ENCODE measurements around the gene SHKBP1.

SHKBP1 gene, protein sequence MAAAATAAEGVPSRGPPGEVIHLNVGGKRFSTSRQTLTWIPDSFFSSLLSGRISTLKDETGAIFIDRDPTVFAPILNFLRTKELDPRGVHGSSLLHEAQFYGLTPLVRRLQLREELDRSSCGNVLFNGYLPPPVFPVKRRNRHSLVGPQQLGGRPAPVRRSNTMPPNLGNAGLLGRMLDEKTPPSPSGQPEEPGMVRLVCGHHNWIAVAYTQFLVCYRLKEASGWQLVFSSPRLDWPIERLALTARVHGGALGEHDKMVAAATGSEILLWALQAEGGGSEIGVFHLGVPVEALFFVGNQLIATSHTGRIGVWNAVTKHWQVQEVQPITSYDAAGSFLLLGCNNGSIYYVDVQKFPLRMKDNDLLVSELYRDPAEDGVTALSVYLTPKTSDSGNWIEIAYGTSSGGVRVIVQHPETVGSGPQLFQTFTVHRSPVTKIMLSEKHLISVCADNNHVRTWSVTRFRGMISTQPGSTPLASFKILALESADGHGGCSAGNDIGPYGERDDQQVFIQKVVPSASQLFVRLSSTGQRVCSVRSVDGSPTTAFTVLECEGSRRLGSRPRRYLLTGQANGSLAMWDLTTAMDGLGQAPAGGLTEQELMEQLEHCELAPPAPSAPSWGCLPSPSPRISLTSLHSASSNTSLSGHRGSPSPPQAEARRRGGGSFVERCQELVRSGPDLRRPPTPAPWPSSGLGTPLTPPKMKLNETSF

DNA sequence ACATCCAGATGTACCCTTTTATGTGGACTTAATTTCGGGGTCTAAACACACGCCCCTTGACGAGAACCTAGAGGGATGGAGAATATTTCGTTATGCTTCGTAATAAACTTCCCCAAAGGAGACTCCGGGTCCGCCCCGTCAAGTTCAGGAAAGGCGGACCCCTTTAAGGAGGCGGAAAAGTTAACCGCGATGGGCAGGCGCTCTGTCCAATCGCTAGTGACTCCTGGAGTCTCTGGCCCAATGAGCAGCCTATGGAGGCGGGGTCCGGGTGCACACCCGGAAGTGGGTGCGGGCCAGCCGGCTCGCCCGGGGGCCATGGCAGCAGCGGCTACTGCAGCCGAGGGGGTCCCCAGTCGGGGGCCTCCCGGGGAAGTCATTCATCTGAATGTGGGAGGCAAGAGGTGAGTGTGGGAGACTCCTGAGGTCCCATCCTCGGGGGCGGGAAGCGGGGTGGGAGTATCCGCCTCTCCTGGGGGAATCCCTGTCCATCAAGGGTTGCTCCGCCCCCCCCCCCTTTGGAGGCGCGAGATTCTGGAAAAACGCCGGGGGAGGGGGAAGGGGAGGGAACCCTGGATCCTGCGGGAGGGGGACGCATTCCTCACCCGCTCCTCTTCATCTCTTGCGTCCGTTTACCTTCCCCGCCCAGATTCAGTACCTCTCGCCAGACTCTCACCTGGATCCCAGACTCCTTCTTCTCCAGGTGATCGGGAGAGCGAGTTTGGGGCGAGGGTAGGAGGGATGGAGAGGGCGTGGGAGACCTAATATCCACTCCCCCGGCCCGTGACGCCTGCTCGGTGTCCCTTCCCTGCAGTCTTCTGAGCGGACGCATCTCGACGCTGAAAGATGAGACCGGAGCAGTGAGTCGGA is at the start of gene SHKBP1:
Gene SHKBP1, plus strand, starts transcription at position 289 of the 867 bp plus-strand sequence. Its CDS starts 27 bp downstream, at position 316.
- peak; percentile 98 for DNase-seq (ENCODE audit: low spot score)
- TF ChIP-seq, protein P1, sequence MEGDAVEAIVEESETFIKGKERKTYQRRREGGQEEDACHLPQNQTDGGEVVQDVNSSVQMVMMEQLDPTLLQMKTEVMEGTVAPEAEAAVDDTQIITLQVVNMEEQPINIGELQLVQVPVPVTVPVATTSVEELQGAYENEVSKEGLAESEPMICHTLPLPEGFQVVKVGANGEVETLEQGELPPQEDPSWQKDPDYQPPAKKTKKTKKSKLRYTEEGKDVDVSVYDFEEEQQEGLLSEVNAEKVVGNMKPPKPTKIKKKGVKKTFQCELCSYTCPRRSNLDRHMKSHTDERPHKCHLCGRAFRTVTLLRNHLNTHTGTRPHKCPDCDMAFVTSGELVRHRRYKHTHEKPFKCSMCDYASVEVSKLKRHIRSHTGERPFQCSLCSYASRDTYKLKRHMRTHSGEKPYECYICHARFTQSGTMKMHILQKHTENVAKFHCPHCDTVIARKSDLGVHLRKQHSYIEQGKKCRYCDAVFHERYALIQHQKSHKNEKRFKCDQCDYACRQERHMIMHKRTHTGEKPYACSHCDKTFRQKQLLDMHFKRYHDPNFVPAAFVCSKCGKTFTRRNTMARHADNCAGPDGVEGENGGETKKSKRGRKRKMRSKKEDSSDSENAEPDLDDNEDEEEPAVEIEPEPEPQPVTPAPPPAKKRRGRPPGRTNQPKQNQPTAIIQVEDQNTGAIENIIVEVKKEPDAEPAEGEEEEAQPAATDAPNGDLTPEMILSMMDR (IDR thresholded peaks at IDR 0.05; ENCODE audit: extremely low read depth, missing control alignments) = no peak

DNA sequence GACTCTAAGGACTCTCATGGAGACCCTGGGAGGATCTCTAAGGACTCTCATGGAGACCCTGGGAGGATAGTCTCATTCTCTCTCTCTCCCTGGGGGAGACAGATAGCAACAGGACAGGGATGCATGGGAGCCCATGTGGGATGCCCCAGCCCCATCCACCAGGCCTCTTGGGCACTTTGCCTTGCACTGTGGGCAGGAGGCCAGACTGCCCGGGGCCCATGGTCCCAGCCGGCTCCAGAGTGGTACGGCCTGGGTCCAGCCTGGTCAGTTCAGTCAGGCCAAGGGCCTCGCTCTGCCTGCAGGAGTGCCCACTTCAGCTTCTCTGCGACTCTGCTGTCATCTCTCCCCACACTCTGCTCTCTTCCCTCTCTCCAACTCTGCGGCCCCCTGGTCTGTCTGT is 48.6 kb upstream of the SHKBP1 start:
- TF ChIP-seq, protein P1 (IDR thresholded peaks at IDR 0.05; ENCODE audit: extremely low read depth, missing control alignments) = no peak

DNA sequence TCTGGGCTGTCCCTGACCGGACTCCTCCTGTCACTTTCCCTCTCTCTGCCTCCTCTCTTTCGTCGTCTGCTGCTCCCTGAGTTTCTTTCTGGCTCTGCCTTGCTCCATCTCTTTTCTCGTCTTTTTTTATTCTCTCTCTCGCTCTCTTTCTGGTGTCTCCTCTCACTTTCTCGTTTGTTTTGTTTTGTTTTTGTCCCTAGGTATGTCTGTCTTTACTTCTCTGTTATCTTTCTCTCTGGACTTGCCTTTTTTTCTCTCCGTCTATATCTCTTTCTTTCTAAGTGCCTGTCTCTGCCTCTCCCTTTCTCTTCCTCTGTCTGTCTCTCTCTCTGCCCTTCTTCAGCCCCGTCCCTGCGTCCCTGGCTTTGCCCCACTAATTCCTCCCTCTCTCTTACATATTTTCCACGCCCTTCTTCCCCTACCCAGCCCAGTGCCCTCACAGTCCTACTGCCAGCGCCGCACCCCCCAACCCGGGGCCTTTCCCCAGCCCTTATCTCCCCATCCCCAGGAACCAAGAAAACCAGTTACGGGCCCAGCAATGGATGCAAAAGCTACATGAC is 48.1 kb upstream of the SHKBP1 start:
- TF ChIP-seq, protein P1 (IDR thresholded peaks at IDR 0.05; ENCODE audit: extremely low read depth, missing control alignments) = no peak
- DNase-seq (ENCODE audit: low spot score) = no peak

More for the DNA sequence above, 48.6 kb upstream of the SHKBP1 start:
- no peak for DNase-seq (ENCODE audit: low spot score)

DNA sequence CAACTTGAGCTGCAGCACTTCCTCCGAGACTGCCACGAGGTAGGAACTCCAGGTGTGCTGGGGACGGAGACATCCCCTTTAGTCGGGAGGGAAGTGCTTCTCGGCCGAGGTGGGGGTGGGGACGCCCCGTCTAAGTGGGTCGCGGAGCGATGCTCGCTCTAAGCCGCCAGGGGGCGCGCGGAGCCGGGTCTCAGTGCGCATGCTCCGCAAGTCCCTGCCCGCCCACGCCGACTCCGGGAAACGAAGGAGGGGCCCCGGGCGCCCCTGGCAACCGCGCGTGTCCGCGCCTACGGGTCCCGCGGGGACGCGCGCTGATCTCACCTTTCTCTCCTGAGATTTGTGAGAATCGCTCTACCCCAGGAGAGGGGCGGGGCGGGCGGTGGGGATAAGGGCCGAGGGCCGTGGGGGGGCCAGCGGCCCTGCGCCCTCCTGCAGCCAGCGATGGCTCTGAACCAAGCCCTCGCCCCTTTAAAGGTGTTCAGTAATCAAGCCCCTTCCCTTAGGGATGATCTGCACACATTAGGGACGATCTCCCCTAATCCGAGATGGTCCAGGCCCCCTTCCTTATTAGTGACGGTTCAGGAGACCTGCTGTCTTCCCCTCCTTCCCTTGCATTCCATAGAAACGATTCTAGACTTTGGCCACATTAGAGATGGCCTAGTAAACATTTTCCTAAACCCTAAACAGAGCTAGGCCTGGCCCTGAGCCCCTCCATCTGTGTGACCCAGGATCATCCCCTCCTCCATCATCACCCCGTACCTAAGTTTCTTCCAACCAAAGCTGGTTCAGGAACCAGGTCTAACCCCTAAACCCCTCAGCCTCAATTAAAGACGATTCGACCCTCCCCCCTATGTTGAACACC is 47.3 kb upstream of the SHKBP1 start:
- TF ChIP-seq, protein P1 (IDR thresholded peaks at IDR 0.05; ENCODE audit: extremely low read depth, missing control alignments) = peak; percentile 95
- peak; percentile 100 for DNase-seq (ENCODE audit: low spot score)

DNA sequence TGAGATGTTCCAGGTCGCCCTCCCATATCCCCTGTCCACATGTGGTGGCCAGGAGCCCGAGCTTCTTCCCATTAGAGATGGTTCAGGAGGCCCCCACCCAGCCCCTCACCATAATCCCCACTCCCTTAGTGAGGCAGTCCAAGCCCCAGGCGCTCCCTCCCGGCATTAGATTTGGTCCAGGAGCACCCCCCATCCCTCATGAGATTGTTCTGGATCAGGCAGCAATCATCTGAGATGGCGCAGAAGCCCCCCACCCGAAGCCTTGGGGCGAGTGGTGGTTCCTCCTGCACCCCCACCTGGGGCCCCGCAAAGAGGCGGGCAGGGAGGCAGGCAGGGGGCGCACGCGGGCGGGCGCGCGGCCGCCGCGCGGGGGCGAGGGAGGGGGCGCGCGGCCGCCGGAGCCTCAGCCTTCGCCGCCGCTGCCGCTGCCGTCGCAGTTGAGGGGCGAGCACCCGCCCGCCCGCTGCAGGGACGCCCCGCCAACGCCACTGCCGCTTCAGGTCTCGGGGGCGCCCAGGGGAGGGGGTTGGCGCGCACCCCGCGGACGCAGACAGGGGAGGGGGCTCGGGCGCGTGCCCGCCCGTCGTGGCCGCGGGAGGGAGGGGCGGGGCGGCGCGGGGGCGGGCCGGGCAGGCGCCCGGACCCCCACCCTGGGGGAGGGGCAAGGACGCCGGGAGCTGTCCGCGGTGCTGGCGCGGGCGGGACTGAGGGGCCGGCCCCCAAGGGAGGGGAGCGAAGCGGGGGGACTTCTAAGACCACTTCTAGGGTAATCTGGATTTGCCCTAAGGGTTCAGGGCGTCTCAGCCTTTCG is 46.4 kb upstream of the SHKBP1 start:
- DNase-seq (ENCODE audit: low spot score) = peak; percentile 73
- TF ChIP-seq, protein P1 (IDR thresholded peaks at IDR 0.05; ENCODE audit: extremely low read depth, missing control alignments) = no peak

DNA sequence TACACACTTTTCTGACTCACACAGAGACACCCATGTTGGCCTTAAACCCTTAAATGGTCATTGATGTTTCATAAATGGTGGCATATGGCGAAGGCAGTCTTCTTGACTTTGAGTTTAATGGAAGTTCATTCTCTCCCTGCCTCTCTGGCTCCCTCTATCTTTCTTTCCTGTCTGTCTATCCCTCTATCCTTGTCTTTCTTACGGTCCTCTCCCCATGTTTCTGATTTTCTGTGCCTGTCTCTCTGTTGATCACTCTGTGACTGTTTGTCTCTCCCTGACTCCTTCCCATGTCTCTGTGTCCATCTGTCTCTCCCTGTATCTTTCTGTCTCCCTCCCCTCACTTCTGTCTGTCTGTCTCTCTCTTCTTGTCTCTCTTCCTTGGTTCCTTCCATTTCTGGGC is 43.2 kb upstream of the SHKBP1 start:
- TF ChIP-seq, protein P1 (IDR thresholded peaks at IDR 0.05; ENCODE audit: extremely low read depth, missing control alignments) = no peak
- DNase-seq (ENCODE audit: low spot score) = no peak

Data from GM20000 (cell line).